PC-9 (cell line): ENCODE results near the gene CDH11. TPM values are rescaled to one million over a fixed set of nuclear protein-coding genes. Genes with fewer than 3 reads are reported as not detected.

Experiments used
- BruUV-seq: library from RNA; stranded (reverse); fragments of 400-500 nt; replicated peaks from 2 replicates; lab custom pipeline; 2021; lab: Mats Ljungman, UMichigan
- CTCF ChIA-PET: fragments of 300-600 bp; sonication (Branson Sonifier 250); formaldehyde crosslinking; loops from one replicate; lab custom pipeline; 2022; ENCODE audit warnings: antibody characterized with exemption; lab: Charles Lee
- POLR2A ChIA-PET: fragments of 300-600 bp; sonication (Branson Sonifier 250); formaldehyde crosslinking; loops from one replicate; lab custom pipeline; 2022; ENCODE audit warnings: antibody characterized with exemption; ENCODE audit not compliant: unreplicated experiment; lab: Charles Lee
- DNase-seq, 2 experiments: peaks; one replicate each; pipeline versions ENCODE4 v3.0.0 to v3.0.0-alpha.2; 2015 to 2022; ENCODE audit warnings: mixed read lengths in 1 of 2
- H2AFZ ChIP-seq: fragments of 200-600 bp; sonication (generic); 2 replicates; pipeline ENCODE4 v1.8.1; 2017; ENCODE audit warnings: antibody characterized with exemption
- H3F3A ChIP-seq: fragments of 200-600 bp; sonication (generic); 2 replicates; pipeline ENCODE4 v1.8.1; 2017; ENCODE audit warnings: antibody characterized with exemption, mild to moderate bottlenecking, low read depth; ENCODE audit not compliant: insufficient read depth
- H3K27ac ChIP-seq: fragments of 200-600 bp; sonication (generic); 2 replicates; pipeline ENCODE4 v1.6.1; 2016; ENCODE audit warnings: mixed run types
- H3K27me3 ChIP-seq: fragments of 200-600 bp; sonication (generic); 2 replicates; pipeline ENCODE4 v1.6.1; 2016; ENCODE audit warnings: low read depth, mixed run types; ENCODE audit not compliant: insufficient read depth
- H3K36me3 ChIP-seq: fragments of 200-600 bp; sonication (generic); 2 replicates; pipeline ENCODE4 v1.6.1; 2016; ENCODE audit warnings: low read depth, mixed run types
- H3K4me1 ChIP-seq: fragments of 200-600 bp; sonication (generic); replicated peaks from 2 replicates; pipeline ENCODE4 v1.6.1; 2016; ENCODE audit warnings: mixed run types; ENCODE audit not compliant: insufficient read depth
- H3K4me2 ChIP-seq: fragments of 200-600 bp; sonication (generic); 2 replicates; pipeline ENCODE4 v1.6.1; 2017; ENCODE audit warnings: mixed run types
- H3K4me3 ChIP-seq: fragments of 200-600 bp; sonication (generic); 2 replicates; pipeline ENCODE4 v1.6.1; 2016; ENCODE audit warnings: mixed run types
- H3K79me2 ChIP-seq: fragments of 200-600 bp; sonication (generic); 2 replicates; pipeline ENCODE4 v1.6.1; 2017; ENCODE audit warnings: low read depth, mixed run types
- H3K9me2 ChIP-seq: fragments of 200-600 bp; sonication (generic); 2 replicates; pipeline ENCODE4 v1.8.1; 2017; ENCODE audit warnings: mild to moderate bottlenecking; ENCODE audit not compliant: insufficient read depth
- H3K9me3 ChIP-seq: fragments of 200-600 bp; sonication (generic); 2 replicates; pipeline ENCODE4 v1.8.1; 2016; ENCODE audit warnings: low read depth; ENCODE audit not compliant: insufficient read depth
- H4K20me1 ChIP-seq: fragments of 200-600 bp; sonication (generic); 2 replicates; pipeline ENCODE4 v1.8.1; 2017; ENCODE audit not compliant: insufficient read depth
- CTCF ChIP-seq: fragments of 200-600 bp; sonication (generic); conservative IDR thresholded peaks from 2 replicates; pipeline ENCODE4 v1.6.1; 2017; ENCODE audit warnings: mixed run types, antibody characterized with exemption, mild to moderate bottlenecking, moderate library complexity
- EZH2 ChIP-seq: fragments of 200-600 bp; sonication (generic); IDR thresholded peaks from 2 replicates; pipeline ENCODE4 v1.8.0; 2017; ENCODE audit warnings: antibody characterized with exemption, low read depth
- intact Hi-C: fragments of 100-400 bp; cut with micrococcal nuclease; formaldehyde crosslinking; loops from one replicate; pipeline ENCODE4 v1.10.0; 2022; ENCODE audit not compliant: unreplicated experiment
- total RNA-seq: library from RNA; stranded (reverse); gene quantifications from 2 replicates; pipeline ENCODE4 v1.2.3, GENCODE V29; 2021

CDH11 gene
- total RNA-seq, 1 experiment from 2014 or later: not detected

DNA sequence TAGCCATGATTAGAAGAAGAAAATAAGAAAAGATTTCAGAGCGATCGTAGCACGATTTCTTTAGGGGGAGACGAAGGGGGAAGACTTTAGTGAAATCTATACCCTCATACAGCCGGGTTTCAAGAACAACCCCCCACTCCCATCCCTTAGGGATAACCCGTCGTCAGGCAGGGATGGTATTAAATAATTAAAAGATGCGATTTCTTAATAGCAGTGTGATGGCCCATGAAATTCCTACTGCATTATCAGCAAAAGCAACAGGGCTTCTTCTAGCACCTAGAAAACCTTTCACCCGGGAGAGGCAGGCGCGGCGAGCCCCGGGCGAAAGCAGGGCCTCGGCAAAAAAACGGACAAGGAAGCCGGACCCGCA is 1.4 kb downstream of the CDH11 start:
- Histone ChIP-seq H3K27me3 (no peaks in the 10 kb centered on the region), H3K4me3 (no peak overlapping the region), H4K20me1 (no peaks in the 10 kb centered on the region), H3K4me2 (no peak overlapping the region), H3K27ac (no peak overlapping the region), H3K4me1 (no peaks in the 10 kb centered on the region), H3K9me3 (no peaks in the 10 kb centered on the region), H2AFZ (no peak overlapping the region), H3F3A (no peaks in the 10 kb centered on the region), H3K9me2 (no peaks in the 10 kb centered on the region), H3K36me3 (no peaks in the 10 kb centered on the region), H3K79me2 (no peaks in the 10 kb centered on the region)
- DNase-seq: no peak
- ChIA-PET CTCF (interaction anchor here (0.6 kb wide), 1 partner anchor 1158 kb away, joined by 3 read pairs; no protein-coding TSS in a partner anchor), POLR2A (no interaction called here)
- intact Hi-C loops: no loop called here
- no TSS peak for BruUV-seq
- TF ChIP-seq CTCF (no peak), EZH2 (no peak)

- H3K27me3 ChIP-seq: no peaks in the 10 kb centered on the region
- H2AFZ ChIP-seq: no peak overlapping the region
- no peak for DNase-seq
- TF ChIP-seq CTCF: no peak
- TF ChIP-seq EZH2: no peak
- ChIA-PET CTCF (no interaction called here), POLR2A (no interaction called here)
- no peaks in the 10 kb centered on the region for H4K20me1 ChIP-seq
- H3K4me1 ChIP-seq: no peaks in the 10 kb centered on the region
- no peaks in the 10 kb centered on the region for H3F3A ChIP-seq
- H3K4me2 ChIP-seq: no peak overlapping the region
- H3K36me3 ChIP-seq: no peaks in the 10 kb centered on the region
- H3K79me2 ChIP-seq: no peaks in the 10 kb centered on the region
- H3K4me3 ChIP-seq: no peak overlapping the region
- H3K27ac ChIP-seq: no peak overlapping the region
- H3K9me3 ChIP-seq: no peaks in the 10 kb centered on the region
- intact Hi-C loops: no loop called here
- no peaks in the 10 kb centered on the region for H3K9me2 ChIP-seq
- no TSS peak for BruUV-seq
Measured at GRCh38 chr16:65119901-65120401, 1.9 kb downstream of the CDH11 start.

DNA sequence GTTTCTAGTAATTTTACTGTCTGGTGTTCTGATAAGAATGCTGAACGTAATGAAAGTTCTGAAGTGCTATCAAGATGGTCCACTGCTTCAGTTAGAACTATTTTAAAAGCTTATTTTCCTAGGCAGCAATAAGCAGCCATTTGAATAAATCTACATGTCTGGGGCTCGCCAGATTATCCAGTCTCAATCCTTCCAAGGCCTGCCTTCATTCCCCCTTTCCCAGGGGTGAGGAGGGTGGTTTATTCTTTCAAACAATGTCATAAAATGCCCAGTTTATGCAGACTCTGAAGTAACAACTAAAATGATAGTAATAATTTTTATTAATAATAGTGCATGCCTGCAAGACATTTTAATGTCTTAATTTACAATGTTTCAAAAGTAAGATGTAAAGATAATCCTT is 2.4 kb downstream of the CDH11 start:
- CTCF ChIA-PET: no interaction called here
- no peak overlapping the region for H3K4me2 ChIP-seq

More for the DNA sequence above, 2.4 kb downstream of the CDH11 start:
- Histone ChIP-seq H3K36me3 (no peaks in the 10 kb centered on the region), H3K4me3 (no peak overlapping the region), H3K79me2 (no peaks in the 10 kb centered on the region), H3K9me3 (no peaks in the 10 kb centered on the region), H3K27ac (no peak overlapping the region), H3F3A (no peaks in the 10 kb centered on the region), H3K27me3 (no peaks in the 10 kb centered on the region), H3K9me2 (no peaks in the 10 kb centered on the region), H4K20me1 (no peaks in the 10 kb centered on the region), H3K4me1 (no peaks in the 10 kb centered on the region), H2AFZ (no peak overlapping the region)
- DNase-seq: no peak
- TF ChIP-seq EZH2: no peak
- no peak for TF ChIP-seq CTCF
- POLR2A ChIA-PET: no interaction called here
- intact Hi-C loops: no loop called here
- BruUV-seq: no TSS peak
